HG03439 (cell line): ENCODE data around the gene NOXO1.
"Not testable (repeated sequence)": the region's sequence is repeated elsewhere in the genome, so short reads cannot be mapped to it uniquely, and the experiment has no call there.

Experiments used
- ATAC-seq: cut with Tn5 transposase; IDR thresholded peaks from one replicate; pipeline ENCODE4 v1.9.1; 2021; ENCODE audit warnings: mild to moderate bottlenecking, moderate library complexity; ENCODE audit not compliant: unreplicated experiment

NOXO1 gene

GRCh38 chr16:1942810-1943726 lies 38.2 kb downstream of the NOXO1 start, which contains the start of gene MSRB1:
Gene MSRB1 (minus strand): TSS chr16:1943199. CDS start chr16:1943156, 43 bp downstream.
- ATAC-seq, result peak; percentile 83

- ATAC-seq, result no peak
Measured at GRCh38 chr16:1942047-1942809, 39.0 kb downstream of the NOXO1 start.

DNA sequence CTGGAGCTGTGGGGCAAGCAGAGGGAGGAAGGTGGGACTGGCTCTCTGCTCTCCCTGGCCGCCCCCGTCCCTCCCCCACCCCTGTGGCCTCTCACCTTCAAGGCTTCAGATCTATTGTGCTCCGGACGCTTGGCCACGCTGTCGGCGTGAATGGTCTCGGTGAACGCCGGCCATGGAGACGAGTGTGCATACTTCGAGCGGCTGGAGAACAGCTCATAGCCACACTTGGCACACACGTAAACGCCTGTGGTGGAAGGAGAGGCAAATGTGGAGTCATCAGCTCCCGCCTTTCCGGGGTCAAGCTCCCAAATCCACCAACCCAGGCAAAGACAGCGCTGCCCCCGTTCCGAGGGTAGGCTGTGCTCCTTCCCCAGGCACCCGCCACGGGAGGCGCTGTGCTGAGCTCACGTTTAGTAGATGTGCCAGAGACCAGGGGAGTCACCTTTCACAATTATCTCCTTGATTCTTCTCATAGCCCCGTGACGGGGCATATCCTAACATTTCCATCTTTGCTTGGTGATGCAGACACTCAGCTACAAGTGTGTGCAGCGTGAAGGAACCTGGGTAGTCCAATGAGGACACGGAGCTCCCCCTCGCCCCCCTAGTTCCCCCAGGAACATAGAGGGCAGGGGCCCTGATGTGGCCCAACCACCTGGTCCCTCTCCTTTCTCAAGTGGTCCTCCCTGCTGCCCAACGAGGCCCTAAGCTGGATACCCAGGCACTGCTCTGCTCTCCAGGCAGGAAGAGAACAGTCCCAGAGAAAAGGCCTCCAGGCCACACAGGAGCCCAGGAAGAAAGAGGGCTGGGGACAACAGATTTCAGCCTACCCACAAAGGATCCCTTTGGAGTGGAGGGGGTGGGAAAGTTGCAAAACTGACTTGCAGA lies 39.9 kb downstream of the NOXO1 start:
- ATAC-seq, result no peak

DNA sequence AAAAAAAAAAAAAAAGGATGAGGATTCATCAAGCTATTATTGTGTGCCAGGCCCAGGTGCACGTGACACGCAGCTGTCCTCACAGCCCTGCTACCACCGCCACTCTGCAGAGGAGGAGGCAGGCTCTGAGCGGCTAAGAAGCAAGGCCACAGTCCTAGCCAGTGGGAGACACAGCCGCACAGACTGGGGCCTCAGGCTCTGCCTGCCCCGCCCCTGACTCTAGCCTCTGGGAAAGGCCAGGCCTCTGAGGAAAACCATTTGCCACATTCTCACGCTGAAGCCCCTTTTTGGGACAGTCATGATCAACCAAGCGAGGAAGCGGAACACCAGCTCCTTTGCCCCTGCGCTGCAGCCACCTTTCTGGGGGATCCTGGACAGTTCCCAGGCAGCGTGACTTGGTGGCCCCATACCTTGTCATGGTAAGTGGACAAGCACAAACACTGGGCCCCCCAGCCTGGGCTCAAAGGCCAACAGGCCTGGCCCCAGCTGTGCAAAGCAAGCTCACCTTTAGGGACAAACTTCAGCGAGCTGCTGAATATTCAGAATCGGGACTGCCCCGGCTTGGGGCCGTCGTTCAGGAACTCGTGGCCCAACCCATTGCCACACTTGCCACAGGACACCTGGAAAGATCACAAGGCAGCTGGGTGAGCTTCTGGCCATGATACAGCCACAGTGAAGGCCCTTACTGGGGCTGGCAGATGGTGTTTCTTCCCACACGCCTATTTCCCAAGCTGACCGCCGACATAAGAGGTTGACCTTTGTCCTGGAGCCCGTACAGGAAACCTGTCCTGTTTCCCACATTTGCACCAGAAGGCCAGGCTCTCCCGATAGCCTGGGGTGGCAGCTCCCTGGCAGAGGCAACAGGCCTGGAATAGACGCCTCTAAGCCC lies 40.8 kb downstream of the NOXO1 start:
- no peak for ATAC-seq

GRCh38 chr16:1939833-1940232 lies 41.4 kb downstream of the NOXO1 start:
- ATAC-seq, result not testable (repeated sequence)

- no peak for ATAC-seq
Measured at GRCh38 chr16:1938910-1939309, 42.4 kb downstream of the NOXO1 start.

DNA sequence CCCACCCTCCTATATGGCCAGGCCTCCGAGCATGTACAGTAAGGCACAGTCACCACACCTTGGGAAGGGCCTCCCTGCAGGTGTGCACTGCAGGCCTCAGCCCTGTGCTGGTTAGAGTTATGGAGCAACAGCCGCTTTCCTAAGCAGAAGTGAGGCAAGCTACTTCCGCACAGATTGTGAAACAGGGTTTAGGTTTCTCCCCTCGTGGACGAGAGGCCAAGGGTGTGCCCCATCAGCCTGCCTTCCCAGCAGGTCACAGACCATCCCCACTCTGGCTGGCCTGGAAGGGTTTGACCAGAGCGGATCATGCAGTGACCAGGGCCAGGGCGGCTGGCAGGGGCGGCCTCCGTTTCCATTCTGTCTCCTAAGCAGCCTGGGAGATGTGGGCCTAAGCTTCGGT lies 43.0 kb downstream of the NOXO1 start:
- ATAC-seq, result no peak

DNA sequence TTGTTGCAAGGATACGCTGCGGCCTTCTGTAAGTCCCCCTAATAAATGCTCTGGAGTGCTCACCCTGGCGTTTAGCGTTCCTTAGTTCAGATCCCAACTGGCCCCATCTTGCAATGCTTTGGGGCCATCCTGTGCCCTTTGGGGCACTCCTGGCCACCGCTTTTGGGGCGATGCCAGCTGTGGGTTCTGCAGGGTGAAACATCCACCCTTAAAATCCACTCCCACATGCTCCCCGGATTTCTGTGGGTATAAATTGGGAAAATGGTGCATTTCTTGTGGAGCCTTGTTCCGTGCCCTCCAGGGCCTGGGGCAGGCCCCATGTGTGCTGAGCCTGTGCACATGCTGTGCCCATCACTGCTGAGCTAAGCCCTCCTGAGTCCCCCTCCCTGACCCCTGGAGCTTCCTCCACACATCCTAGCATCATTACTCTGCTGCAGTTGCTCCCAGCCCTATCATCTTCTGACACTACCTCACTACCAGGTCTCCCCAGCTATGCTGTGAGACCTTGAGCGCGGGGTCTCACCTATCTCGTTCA lies 44.3 kb downstream of the NOXO1 start:
- ATAC-seq, result no peak

GRCh38 chr16:1933097-1933661 lies 48.1 kb downstream of the NOXO1 start:
- ATAC-seq, result no peak

GRCh38 chr16:1932050-1933028 lies 48.9 kb downstream of the NOXO1 start:
- no peak for ATAC-seq

GRCh38 chr16:1930338-1930720 lies 50.9 kb downstream of the NOXO1 start:
- ATAC-seq, result no peak

DNA sequence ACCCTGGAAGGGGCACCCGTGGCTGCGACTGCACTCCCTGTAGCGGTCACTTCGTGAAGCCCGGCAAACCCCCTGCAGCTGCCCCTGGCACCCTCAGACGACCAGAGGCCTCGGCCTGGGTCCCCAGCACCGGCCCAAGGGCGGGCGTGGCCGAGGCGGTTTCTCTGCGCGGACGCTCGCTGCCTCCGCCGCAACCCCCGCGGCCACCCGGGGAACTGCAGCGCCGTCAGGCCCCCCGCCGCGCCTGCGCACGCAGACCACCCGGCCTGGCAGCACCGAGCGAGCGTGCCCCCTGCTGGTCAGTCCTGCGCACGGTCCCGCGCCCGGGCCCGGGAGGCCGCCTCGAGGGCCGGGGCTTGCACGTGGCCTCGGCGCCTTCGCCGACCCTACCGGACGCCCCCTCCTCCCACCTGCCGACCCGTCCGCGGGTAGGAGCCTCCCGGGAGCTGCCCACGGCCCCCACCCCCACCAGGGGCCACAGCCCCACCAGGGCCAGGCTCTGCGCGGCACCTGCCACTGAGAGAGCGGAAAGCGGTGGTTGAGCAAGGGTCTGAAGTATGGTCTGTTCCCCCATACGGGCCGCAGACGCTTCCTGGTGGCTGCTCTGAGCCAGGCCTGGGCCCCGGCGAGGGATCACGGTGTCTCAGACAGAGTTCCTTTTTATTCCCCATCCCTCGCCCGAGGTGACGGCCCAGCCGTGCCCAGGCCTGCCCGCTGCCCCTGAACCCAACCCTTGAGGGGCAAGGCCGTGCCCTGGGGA lies 51.5 kb downstream of the NOXO1 start:
- peak; percentile 76 for ATAC-seq

- no peak for ATAC-seq
Measured at GRCh38 chr16:1929105-1929504, 52.2 kb downstream of the NOXO1 start.
